Measurements from ENCODE around the gene CRACDL.

Gene CRACDL

GRCh38 chr2:98936353-98937351, 627 bp upstream of the CRACDL start:
- no peak for DNase-seq (ENCODE audit: low read depth)
- TF ChIP-seq, protein P1, sequence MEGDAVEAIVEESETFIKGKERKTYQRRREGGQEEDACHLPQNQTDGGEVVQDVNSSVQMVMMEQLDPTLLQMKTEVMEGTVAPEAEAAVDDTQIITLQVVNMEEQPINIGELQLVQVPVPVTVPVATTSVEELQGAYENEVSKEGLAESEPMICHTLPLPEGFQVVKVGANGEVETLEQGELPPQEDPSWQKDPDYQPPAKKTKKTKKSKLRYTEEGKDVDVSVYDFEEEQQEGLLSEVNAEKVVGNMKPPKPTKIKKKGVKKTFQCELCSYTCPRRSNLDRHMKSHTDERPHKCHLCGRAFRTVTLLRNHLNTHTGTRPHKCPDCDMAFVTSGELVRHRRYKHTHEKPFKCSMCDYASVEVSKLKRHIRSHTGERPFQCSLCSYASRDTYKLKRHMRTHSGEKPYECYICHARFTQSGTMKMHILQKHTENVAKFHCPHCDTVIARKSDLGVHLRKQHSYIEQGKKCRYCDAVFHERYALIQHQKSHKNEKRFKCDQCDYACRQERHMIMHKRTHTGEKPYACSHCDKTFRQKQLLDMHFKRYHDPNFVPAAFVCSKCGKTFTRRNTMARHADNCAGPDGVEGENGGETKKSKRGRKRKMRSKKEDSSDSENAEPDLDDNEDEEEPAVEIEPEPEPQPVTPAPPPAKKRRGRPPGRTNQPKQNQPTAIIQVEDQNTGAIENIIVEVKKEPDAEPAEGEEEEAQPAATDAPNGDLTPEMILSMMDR (conservative IDR thresholded peaks at IDR 0.05; ENCODE audit: low read depth, low read length), result no peak
- peak overlapping the region; percentile 17 for H3K4me3 ChIP-seq (ENCODE audit: low read depth, low read length)

GRCh38 chr2:98935111-98935770, 784 bp downstream of the CRACDL start:
- peak overlapping the region; percentile 14 for H3K4me3 ChIP-seq (ENCODE audit: low read depth, low read length)
- TF ChIP-seq, protein P1 (conservative IDR thresholded peaks at IDR 0.05; ENCODE audit: low read depth, low read length), result no peak
- no peak for DNase-seq (ENCODE audit: low read depth)

GRCh38 chr2:98932778-98933343, 3.2 kb downstream of the CRACDL start:
- DNase-seq (ENCODE audit: low read depth), result no peak
- no peak overlapping the region for H3K4me3 ChIP-seq (ENCODE audit: low read depth, low read length)
- TF ChIP-seq, protein P1 (conservative IDR thresholded peaks at IDR 0.05; ENCODE audit: low read depth, low read length), result no peak

GRCh38 chr2:98932164-98932563, 3.9 kb downstream of the CRACDL start:
- no peak for DNase-seq (ENCODE audit: low read depth)
- no peak overlapping the region for H3K4me3 ChIP-seq (ENCODE audit: low read depth, low read length)
- TF ChIP-seq, protein P1 (conservative IDR thresholded peaks at IDR 0.05; ENCODE audit: low read depth, low read length), result no peak

DNA sequence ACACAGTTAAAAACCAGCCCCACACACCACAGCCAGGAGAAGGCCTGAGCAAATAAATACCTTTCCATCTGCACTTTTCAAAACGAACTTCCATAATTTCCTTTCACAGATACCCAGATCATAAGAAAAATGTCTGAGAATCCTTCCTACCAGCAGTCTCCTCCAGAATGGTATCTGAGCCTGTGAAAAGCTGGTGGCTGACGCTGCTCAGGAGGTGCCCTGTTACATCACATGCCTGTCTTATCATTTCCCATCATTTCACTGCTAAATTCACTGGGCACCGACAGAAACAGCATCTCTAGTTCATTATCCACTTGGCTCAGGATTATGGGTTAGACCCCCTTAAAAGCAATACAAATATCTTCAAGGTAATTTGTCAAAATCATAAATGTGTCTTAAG, 4.4 kb downstream of the CRACDL start:
- DNase-seq (ENCODE audit: low read depth), result no peak
- TF ChIP-seq, protein P1 (conservative IDR thresholded peaks at IDR 0.05; ENCODE audit: low read depth, low read length), result no peak
- no peak overlapping the region for H3K4me3 ChIP-seq (ENCODE audit: low read depth, low read length)

- DNase-seq (ENCODE audit: low read depth), result no peak
- H3K4me3 ChIP-seq (ENCODE audit: low read depth, low read length), result no peak overlapping the region
- TF ChIP-seq, protein P1 (conservative IDR thresholded peaks at IDR 0.05; ENCODE audit: low read depth, low read length), result no peak
These were observed 6.1 kb downstream of the CRACDL start for GRCh38 chr2:98929920-98930319.
